HepG2 (cell line): ENCODE measurements around the gene CCT5. TPM values are rescaled to one million over a fixed set of nuclear protein-coding genes. Genes with fewer than 3 reads are reported as not detected.

Experiments used
- ARID4A ChIP-seq: sonication (generic); formaldehyde crosslinking; IDR thresholded peaks from 2 replicates; pipeline ENCODE4 v1.5.0; 2020; ENCODE audit warnings: mild to moderate bottlenecking, missing genetic modification reagents, borderline replicate concordance
- ATF6 ChIP-seq: sonication (generic); formaldehyde crosslinking; conservative IDR thresholded peaks from 2 replicates; pipeline ENCODE4 v1.4.0; 2020; ENCODE audit warnings: missing genetic modification reagents
- ATRX ChIP-seq: sonication (generic); formaldehyde crosslinking; IDR thresholded peaks from 2 replicates; pipeline ENCODE4 v1.4.0; 2020; ENCODE audit warnings: missing genetic modification reagents, borderline replicate concordance
- CCAR2 ChIP-seq: fragments of 200-400 bp; formaldehyde crosslinking; optimal IDR thresholded peaks from 2 replicates; pipeline ENCODE3; 2018; ENCODE audit warnings: low read depth, mild to moderate bottlenecking, low read length, moderate library complexity
- KDM2A ChIP-seq: sonication (generic); formaldehyde crosslinking; IDR thresholded peaks from 2 replicates; pipeline ENCODE4 v1.4.0; 2020; ENCODE audit warnings: low read depth, missing genetic modification reagents, borderline replicate concordance
- KMT2A ChIP-seq: sonication (generic); formaldehyde crosslinking; IDR thresholded peaks from 2 replicates; pipeline ENCODE4 v1.4.0; 2020; ENCODE audit warnings: missing genetic modification reagents
- KMT2B ChIP-seq: IDR thresholded peaks from 2 replicates; pipeline ENCODE4 v1.6.1; 2016; ENCODE audit warnings: missing genetic modification reagents, missing compliant biosample characterization
- MATR3 ChIP-seq: sonication (generic); formaldehyde crosslinking; IDR thresholded peaks from 2 replicates; pipeline ENCODE4 v1.4.0; 2020; ENCODE audit warnings: missing genetic modification reagents
- MED8 ChIP-seq: sonication (generic); formaldehyde crosslinking; IDR thresholded peaks from 2 replicates; pipeline ENCODE4 v1.8.1; 2023; ENCODE audit warnings: mild to moderate bottlenecking, missing genetic modification reagents; ENCODE audit not compliant: insufficient replicate concordance
- RBM22 ChIP-seq: fragments of 200-400 bp; formaldehyde crosslinking; optimal IDR thresholded peaks from 2 replicates; pipeline ENCODE3; 2017; ENCODE audit warnings: mild to moderate bottlenecking, low read length, moderate library complexity
- ZNF296 ChIP-seq: sonication (generic); formaldehyde crosslinking; conservative IDR thresholded peaks from 2 replicates; pipeline ENCODE4 v1.5.0; 2020; ENCODE audit warnings: mild to moderate bottlenecking, missing genetic modification reagents
- ZNF558 ChIP-seq: sonication (generic); formaldehyde crosslinking; IDR thresholded peaks from 2 replicates; pipeline ENCODE4 v1.9.0; 2022; ENCODE audit warnings: mild to moderate bottlenecking, missing genetic modification reagents, borderline replicate concordance
- polyA plus RNA-seq, 8 experiments: library from polyadenylated mRNA; depleted of rRNA in 3 of 8; stranded (reverse) in 7 of 8; unstranded in 1 of 8; fragments of >200 nt; fragmentation: Illumina TruSeq in 4 of 8; extraction: Trizol in 4 of 8; gene quantifications; 2 replicates each; pipeline versions ENCODE4 v1.2.1 to v1.2.3, GENCODE V29; 2011 to 2016; ENCODE audit warnings: low read depth in 4 of 8, missing spikeins in 1 of 8, mixed read lengths in 1 of 8; ENCODE audit not compliant: insufficient read depth in 1 of 8
- total RNA-seq, 5 experiments: library from RNA; depleted of rRNA; stranded (reverse); fragments of >200 nt; fragmentation: Illumina TruSeq; extraction: Trizol; gene quantifications; 2 replicates each; pipeline ENCODE4 v1.2.3, GENCODE V29; 2016; ENCODE audit warnings: low read depth in 1 of 5
- TF ChIP-seq, protein P1 (sequence below): sonication (generic); formaldehyde crosslinking; IDR thresholded peaks from 2 replicates; pipeline ENCODE4 v1.5.1; 2020; ENCODE audit warnings: missing genetic modification reagents, mild to moderate bottlenecking, borderline replicate concordance
- TF ChIP-seq, protein P2 (sequence below): sonication (generic); formaldehyde crosslinking; IDR thresholded peaks from 2 replicates; pipeline ENCODE4 v1.5.0; 2020; ENCODE audit warnings: mild to moderate bottlenecking, missing genetic modification reagents
- TF ChIP-seq, protein P3 (sequence below): conservative IDR thresholded peaks from 2 replicates; pipeline ENCODE4 v1.6.1; 2018; ENCODE audit warnings: missing genetic modification reagents

Gene CCT5
- total and polyA plus RNA-seq, 2 of the 13 experiments (the other 11 are each of a cell fraction or from before 2014, with no cell fraction given), result 319 to 708 TPM

DNA sequence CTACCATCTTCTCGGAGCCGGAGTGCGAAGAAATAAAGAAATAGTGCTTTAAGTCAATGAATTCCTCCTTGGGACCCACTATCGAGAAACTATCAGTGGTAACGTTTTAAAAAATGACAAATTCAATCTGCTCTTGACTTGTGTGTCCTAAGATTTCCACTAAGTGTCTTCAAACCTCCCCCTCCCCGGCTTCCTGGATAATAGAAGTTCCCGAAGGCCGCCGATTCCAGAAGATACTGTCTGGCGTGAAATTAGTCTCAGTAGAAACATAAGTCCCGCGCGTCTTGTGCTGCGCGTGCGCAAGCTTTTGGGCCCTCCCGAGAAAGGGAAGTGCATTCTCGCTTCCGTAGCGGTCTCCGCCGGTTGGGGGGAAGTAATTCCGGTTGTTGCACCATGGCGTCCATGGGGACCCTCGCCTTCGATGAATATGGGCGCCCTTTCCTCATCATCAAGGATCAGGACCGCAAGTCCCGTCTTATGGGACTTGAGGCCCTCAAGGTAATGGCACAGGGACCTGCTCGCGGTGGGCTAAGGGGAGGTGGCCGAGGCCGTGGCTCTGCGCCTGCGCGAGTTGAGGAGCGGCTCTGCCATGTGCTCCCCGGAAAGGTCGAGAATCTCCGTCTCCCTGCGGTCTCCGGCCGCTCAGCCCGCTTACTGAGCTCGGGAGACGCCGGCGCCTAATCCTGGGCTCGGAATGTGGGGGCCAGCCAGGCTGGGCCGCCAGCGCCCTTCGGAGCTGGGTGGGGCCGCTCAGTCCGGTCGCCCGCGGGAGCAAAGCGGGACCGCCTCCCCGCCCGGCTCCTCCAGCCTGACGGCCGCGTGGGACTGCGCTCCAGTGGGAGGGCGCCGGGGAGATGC lies at the start of gene CCT5 (continued):
- 0 out of 2 replicates have a peak, but pooled peaks have one; percentile 60 for TF ChIP-seq ZNF296 (CRISPR knock-in tag)
- peak; percentile 82 for TF ChIP-seq ARID4A (CRISPR knock-in tag)
- TF ChIP-seq KMT2B (CRISPR knock-in tag), result peak; percentile 63
- TF ChIP-seq, protein P1, sequence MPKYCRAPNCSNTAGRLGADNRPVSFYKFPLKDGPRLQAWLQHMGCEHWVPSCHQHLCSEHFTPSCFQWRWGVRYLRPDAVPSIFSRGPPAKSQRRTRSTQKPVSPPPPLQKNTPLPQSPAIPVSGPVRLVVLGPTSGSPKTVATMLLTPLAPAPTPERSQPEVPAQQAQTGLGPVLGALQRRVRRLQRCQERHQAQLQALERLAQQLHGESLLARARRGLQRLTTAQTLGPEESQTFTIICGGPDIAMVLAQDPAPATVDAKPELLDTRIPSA (CRISPR knock-in tag), result peak; percentile 45; the same call in 1 of the 2 replicates
- peak; percentile 45; the same call in 1 of the 2 replicates for TF ChIP-seq ZNF558 (CRISPR knock-in tag)
- TF ChIP-seq, protein P2, sequence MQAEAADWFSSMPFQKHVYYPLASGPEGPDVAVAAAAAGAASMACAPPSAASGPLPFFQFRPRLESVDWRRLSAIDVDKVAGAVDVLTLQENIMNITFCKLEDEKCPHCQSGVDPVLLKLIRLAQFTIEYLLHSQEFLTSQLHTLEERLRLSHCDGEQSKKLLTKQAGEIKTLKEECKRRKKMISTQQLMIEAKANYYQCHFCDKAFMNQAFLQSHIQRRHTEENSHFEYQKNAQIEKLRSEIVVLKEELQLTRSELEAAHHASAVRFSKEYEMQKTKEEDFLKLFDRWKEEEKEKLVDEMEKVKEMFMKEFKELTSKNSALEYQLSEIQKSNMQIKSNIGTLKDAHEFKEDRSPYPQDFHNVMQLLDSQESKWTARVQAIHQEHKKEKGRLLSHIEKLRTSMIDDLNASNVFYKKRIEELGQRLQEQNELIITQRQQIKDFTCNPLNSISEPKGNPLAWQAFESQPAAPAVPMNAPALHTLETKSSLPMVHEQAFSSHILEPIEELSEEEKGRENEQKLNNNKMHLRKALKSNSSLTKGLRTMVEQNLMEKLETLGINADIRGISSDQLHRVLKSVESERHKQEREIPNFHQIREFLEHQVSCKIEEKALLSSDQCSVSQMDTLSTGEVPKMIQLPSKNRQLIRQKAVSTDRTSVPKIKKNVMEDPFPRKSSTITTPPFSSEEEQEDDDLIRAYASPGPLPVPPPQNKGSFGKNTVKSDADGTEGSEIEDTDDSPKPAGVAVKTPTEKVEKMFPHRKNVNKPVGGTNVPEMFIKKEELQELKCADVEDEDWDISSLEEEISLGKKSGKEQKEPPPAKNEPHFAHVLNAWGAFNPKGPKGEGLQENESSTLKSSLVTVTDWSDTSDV (CRISPR knock-in tag), result no peak; the same call in 1 of the 2 replicates
- no peak for TF ChIP-seq ATRX
- TF ChIP-seq MATR3, result no peak
- TF ChIP-seq MED8, result no peak
- TF ChIP-seq, protein P3, sequence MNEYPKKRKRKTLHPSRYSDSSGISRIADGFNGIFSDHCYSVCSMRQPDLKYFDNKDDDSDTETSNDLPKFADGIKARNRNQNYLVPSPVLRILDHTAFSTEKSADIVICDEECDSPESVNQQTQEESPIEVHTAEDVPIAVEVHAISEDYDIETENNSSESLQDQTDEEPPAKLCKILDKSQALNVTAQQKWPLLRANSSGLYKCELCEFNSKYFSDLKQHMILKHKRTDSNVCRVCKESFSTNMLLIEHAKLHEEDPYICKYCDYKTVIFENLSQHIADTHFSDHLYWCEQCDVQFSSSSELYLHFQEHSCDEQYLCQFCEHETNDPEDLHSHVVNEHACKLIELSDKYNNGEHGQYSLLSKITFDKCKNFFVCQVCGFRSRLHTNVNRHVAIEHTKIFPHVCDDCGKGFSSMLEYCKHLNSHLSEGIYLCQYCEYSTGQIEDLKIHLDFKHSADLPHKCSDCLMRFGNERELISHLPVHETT (CRISPR knock-in tag), result 0 out of 2 replicates have a peak, but pooled peaks have one; percentile 33
- TF ChIP-seq KDM2A (CRISPR knock-in tag), result no peak
- no peak for TF ChIP-seq ATF6 (CRISPR knock-in tag)
- TF ChIP-seq KMT2A (CRISPR knock-in tag), result peak; percentile 64; the same call in 1 of the 2 replicates
- no peak for TF ChIP-seq RBM22
- no peak for TF ChIP-seq CCAR2
